Activated naive CD8-positive, alpha-beta T cell treated with anti-CD3 and anti-CD28 coated beads for 36 hours (primary cell): Measurements from ENCODE around the gene TBX4. TPM values are rescaled to one million over a fixed set of nuclear protein-coding genes. Genes with fewer than 3 reads are reported as not detected.
"Not testable (repeated sequence)": the region's sequence is repeated elsewhere in the genome, so short reads cannot be mapped to it uniquely, and the experiment has no call there.

Experiments
- DNase-seq: peaks from one replicate; pipeline ENCODE4 v3.0.0; 2021
- H3K27ac Mint-ChIP-seq: one replicate; pipeline ENCODE4 v1.8.0; 2022; ENCODE audit warnings: mild to moderate bottlenecking, moderate library complexity, mixed read lengths
- H3K27me3 Mint-ChIP-seq: one replicate; pipeline ENCODE4 v1.8.0; 2022; ENCODE audit warnings: mild to moderate bottlenecking, mixed read lengths
- H3K36me3 Mint-ChIP-seq: one replicate; pipeline ENCODE4 v1.8.0; 2021; ENCODE audit warnings: mild to moderate bottlenecking, mixed read lengths
- H3K4me1 Mint-ChIP-seq: one replicate; pipeline ENCODE4 v1.8.0; 2021; ENCODE audit warnings: mixed read lengths
- H3K4me3 Mint-ChIP-seq: one replicate; pipeline ENCODE4 v1.8.0; 2022; ENCODE audit warnings: mild to moderate bottlenecking, moderate library complexity, mixed read lengths
- H3K9me3 Mint-ChIP-seq: one replicate; pipeline ENCODE4 v1.8.0; 2022; ENCODE audit warnings: mixed read lengths
- total RNA-seq, 2 experiments: library from RNA; stranded (reverse); gene quantifications; one replicate each; pipeline ENCODE4 v1.2.3, GENCODE V29; 2021

Gene TBX4
- total RNA-seq, 2 experiments from 2014 or later, result not detected

- Mint-ChIP-seq H3K27ac (no peak overlapping the region), H3K36me3 (no peaks in the 10 kb centered on the region), H3K9me3 (no peaks in the 10 kb centered on the region), H3K4me1 (no peaks in the 10 kb centered on the region), H3K27me3 (peaks cover 5% of the 10 kb centered on the region), H3K4me3 (no peak overlapping the region)
- DNase-seq, result no peak
Measured at GRCh38 chr17:61485067-61485775, 33.0 kb downstream of the TBX4 start.

GRCh38 chr17:61486135-61487120 lies 34.2 kb downstream of the TBX4 start:
- no peaks in the 10 kb centered on the region for H3K36me3 Mint-ChIP-seq
- no peak overlapping the region for H3K27ac Mint-ChIP-seq
- H3K9me3 Mint-ChIP-seq, result no peaks in the 10 kb centered on the region
- H3K27me3 Mint-ChIP-seq, result peaks cover 5% of the 10 kb centered on the region
- no peak for DNase-seq
- no peak overlapping the region for H3K4me3 Mint-ChIP-seq
- no peaks in the 10 kb centered on the region for H3K4me1 Mint-ChIP-seq

GRCh38 chr17:61487161-61487988 lies 35.2 kb downstream of the TBX4 start:
- Mint-ChIP-seq H3K36me3 (no peaks in the 10 kb centered on the region), H3K4me1 (no peaks in the 10 kb centered on the region), H3K27ac (no peak overlapping the region), H3K4me3 (no peak overlapping the region), H3K27me3 (peaks cover 5% of the 10 kb centered on the region), H3K9me3 (no peaks in the 10 kb centered on the region)
- DNase-seq, result no peak

GRCh38 chr17:61487989-61488595 lies 35.9 kb downstream of the TBX4 start:
- DNase-seq, result no peak
- H3K4me1 Mint-ChIP-seq, result no peaks in the 10 kb centered on the region
- H3K9me3 Mint-ChIP-seq, result no peaks in the 10 kb centered on the region
- no peak overlapping the region for H3K27ac Mint-ChIP-seq
- no peak overlapping the region for H3K4me3 Mint-ChIP-seq
- H3K36me3 Mint-ChIP-seq, result no peaks in the 10 kb centered on the region
- peaks cover 5% of the 10 kb centered on the region for H3K27me3 Mint-ChIP-seq

GRCh38 chr17:61488878-61489718 lies 36.9 kb downstream of the TBX4 start:
- peaks cover 5% of the 10 kb centered on the region for H3K27me3 Mint-ChIP-seq
- no peaks in the 10 kb centered on the region for H3K9me3 Mint-ChIP-seq
- no peaks in the 10 kb centered on the region for H3K36me3 Mint-ChIP-seq
- H3K4me3 Mint-ChIP-seq, result no peak overlapping the region
- DNase-seq, result no peak
- no peaks in the 10 kb centered on the region for H3K4me1 Mint-ChIP-seq
- no peak overlapping the region for H3K27ac Mint-ChIP-seq

GRCh38 chr17:61489719-61490490 lies 37.7 kb downstream of the TBX4 start:
- no peak for DNase-seq
- Mint-ChIP-seq H3K9me3 (no peaks in the 10 kb centered on the region), H3K4me1 (no peaks in the 10 kb centered on the region), H3K27me3 (peaks cover 5% of the 10 kb centered on the region), H3K36me3 (no peaks in the 10 kb centered on the region), H3K4me3 (no peak overlapping the region), H3K27ac (no peak overlapping the region)

GRCh38 chr17:61490540-61490975 lies 38.3 kb downstream of the TBX4 start:
- DNase-seq, result no peak
- H3K27ac Mint-ChIP-seq, result no peak overlapping the region
- H3K4me1 Mint-ChIP-seq, result no peaks in the 10 kb centered on the region
- H3K9me3 Mint-ChIP-seq, result no peaks in the 10 kb centered on the region
- H3K27me3 Mint-ChIP-seq, result no peaks in the 10 kb centered on the region
- H3K4me3 Mint-ChIP-seq, result no peak overlapping the region
- no peaks in the 10 kb centered on the region for H3K36me3 Mint-ChIP-seq

- DNase-seq, result no peak
- no peak overlapping the region for H3K27ac Mint-ChIP-seq
- no peaks in the 10 kb centered on the region for H3K27me3 Mint-ChIP-seq
- no peaks in the 10 kb centered on the region for H3K36me3 Mint-ChIP-seq
- H3K4me1 Mint-ChIP-seq, result peaks cover 3% of the 10 kb centered on the region
- no peak overlapping the region for H3K4me3 Mint-ChIP-seq
- no peaks in the 10 kb centered on the region for H3K9me3 Mint-ChIP-seq
Measured at GRCh38 chr17:61491981-61492380, 39.8 kb downstream of the TBX4 start.

- H3K4me1 Mint-ChIP-seq, result peaks cover 3% of the 10 kb centered on the region
- no peaks in the 10 kb centered on the region for H3K9me3 Mint-ChIP-seq
- H3K4me3 Mint-ChIP-seq, result no peak overlapping the region
- H3K27me3 Mint-ChIP-seq, result peaks cover 5% of the 10 kb centered on the region
- H3K27ac Mint-ChIP-seq, result no peak overlapping the region
- DNase-seq, result no peak
- no peaks in the 10 kb centered on the region for H3K36me3 Mint-ChIP-seq
Measured at GRCh38 chr17:61492759-61493526, 40.7 kb downstream of the TBX4 start.

GRCh38 chr17:61493830-61494324 lies 41.7 kb downstream of the TBX4 start:
- H3K4me1 Mint-ChIP-seq, H3K9me3 Mint-ChIP-seq, H3K27ac Mint-ChIP-seq, DNase-seq, H3K36me3 Mint-ChIP-seq, H3K4me3 Mint-ChIP-seq, H3K27me3 Mint-ChIP-seq: not testable (repeated sequence)

- Mint-ChIP-seq H3K27ac (no peak overlapping the region), H3K9me3 (no peaks in the 10 kb centered on the region), H3K27me3 (peaks cover 6% of the 10 kb centered on the region), H3K36me3 (no peaks in the 10 kb centered on the region), H3K4me1 (peaks cover 3% of the 10 kb centered on the region), H3K4me3 (no peak overlapping the region)
- DNase-seq, result no peak
Measured at GRCh38 chr17:61494325-61495160, 42.3 kb downstream of the TBX4 start.
